ENCODE data around the gene STRN4.
"Not testable (repeated sequence)": the region's sequence is repeated elsewhere in the genome, so short reads cannot be mapped to it uniquely, and the experiment has no call there.

The STRN4 gene

GRCh38 chr19:46772170-46773017 lies 26.1 kb upstream of the STRN4 start:
- TF ChIP-seq SPI1 (IDR thresholded peaks at IDR 0.05; ENCODE audit: low read depth, low read length) (no peak), POU2F2 (IDR thresholded peaks at IDR 0.05; ENCODE audit: low read depth, low read length) (no peak), POLR2A (IDR thresholded peaks at IDR 0.05; ENCODE audit: low read depth, low read length) (no peak), PAX5 (IDR thresholded peaks at IDR 0.05; ENCODE audit: insufficient read depth, low read length, severe bottlenecking) (no peak), POLR2AphosphoS5 (IDR thresholded peaks at IDR 0.05; ENCODE audit: low read depth, low read length) (no peak), TAF1 (IDR thresholded peaks at IDR 0.05; ENCODE audit: low read depth, low read length) (no peak)
- no peak for DNase-seq (ENCODE audit: insufficient read length, low spot score)
- FAIRE-seq: no peak

DNA sequence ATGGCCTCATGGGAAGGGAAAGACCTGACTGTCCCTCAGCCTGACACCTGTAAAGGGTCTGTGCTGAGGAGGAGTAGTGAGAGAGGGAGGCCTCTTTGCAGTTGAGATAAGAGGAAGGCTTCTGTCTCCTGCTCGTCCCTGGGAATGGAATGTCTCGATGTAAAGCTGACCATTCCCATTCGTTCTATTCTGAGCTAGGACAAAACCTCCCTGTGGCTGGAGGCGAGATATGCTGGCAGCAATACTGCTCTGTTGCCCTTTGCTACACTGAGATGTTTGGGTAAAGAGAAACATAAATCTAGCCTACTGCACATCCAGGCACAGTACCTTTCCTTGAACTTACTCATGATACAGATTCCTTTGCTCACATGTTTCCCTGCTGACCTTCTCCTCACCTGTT lies 22.5 kb upstream of the STRN4 start:
- not testable (repeated sequence) for DNase-seq (ENCODE audit: insufficient read length, low spot score); FAIRE-seq

DNA sequence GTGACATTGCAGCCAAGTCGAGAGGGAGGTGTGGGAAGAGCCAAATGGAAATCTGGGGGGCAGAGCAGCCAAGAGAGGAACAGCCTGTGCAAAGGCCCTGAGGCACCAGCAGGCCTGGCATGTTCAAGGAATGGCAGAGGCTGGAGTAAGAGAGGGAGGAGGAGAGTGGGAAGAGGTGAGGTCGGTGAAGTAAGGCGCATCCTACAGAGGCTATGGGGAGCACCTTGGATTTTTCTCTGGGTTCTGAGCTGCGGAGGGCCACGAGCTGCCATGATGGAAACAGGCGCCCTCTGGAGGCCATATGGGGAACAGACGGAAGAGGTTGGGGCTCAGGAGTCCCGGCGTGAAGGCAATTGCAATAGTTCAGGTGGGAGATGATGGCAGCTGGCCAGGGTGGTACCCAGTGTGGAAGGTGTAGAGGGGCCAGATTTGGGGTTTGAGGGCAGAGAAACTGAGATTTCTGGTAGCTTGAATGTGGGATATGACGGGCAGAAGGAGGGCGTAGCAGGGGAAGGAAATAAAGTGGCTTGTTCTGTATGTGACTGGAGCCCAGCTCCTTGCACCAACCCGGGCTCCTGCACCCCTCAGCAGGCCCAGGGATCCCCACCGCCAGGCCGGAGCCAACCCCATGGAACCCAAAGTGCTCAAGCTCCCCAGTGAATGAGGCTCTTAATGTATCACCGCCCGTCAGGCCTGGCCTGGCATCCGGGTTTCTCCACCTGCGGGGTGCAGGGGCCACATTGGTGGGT lies 20.5 kb upstream of the STRN4 start:
- TF ChIP-seq TAF1 (IDR thresholded peaks at IDR 0.05; ENCODE audit: low read depth, low read length) (no peak), POLR2AphosphoS5 (IDR thresholded peaks at IDR 0.05; ENCODE audit: low read depth, low read length) (no peak), PAX5 (IDR thresholded peaks at IDR 0.05; ENCODE audit: insufficient read depth, low read length, severe bottlenecking) (no peak), SPI1 (IDR thresholded peaks at IDR 0.05; ENCODE audit: low read depth, low read length) (no peak), POLR2A (IDR thresholded peaks at IDR 0.05; ENCODE audit: low read depth, low read length) (no peak), POU2F2 (IDR thresholded peaks at IDR 0.05; ENCODE audit: low read depth, low read length) (no peak)
- DNase-seq (ENCODE audit: insufficient read length, low spot score): no peak
- FAIRE-seq: peak; percentile 28

- FAIRE-seq (no peak), DNase-seq (ENCODE audit: insufficient read length, low spot score) (no peak)
- TF ChIP-seq TAF1 (IDR thresholded peaks at IDR 0.05; ENCODE audit: low read depth, low read length) (no peak), POLR2AphosphoS5 (IDR thresholded peaks at IDR 0.05; ENCODE audit: low read depth, low read length) (no peak), PAX5 (IDR thresholded peaks at IDR 0.05; ENCODE audit: insufficient read depth, low read length, severe bottlenecking) (no peak), POU2F2 (IDR thresholded peaks at IDR 0.05; ENCODE audit: low read depth, low read length) (no peak)
Observed at GRCh38 chr19:46764817-46765291, 18.6 kb upstream of the STRN4 start.

DNA sequence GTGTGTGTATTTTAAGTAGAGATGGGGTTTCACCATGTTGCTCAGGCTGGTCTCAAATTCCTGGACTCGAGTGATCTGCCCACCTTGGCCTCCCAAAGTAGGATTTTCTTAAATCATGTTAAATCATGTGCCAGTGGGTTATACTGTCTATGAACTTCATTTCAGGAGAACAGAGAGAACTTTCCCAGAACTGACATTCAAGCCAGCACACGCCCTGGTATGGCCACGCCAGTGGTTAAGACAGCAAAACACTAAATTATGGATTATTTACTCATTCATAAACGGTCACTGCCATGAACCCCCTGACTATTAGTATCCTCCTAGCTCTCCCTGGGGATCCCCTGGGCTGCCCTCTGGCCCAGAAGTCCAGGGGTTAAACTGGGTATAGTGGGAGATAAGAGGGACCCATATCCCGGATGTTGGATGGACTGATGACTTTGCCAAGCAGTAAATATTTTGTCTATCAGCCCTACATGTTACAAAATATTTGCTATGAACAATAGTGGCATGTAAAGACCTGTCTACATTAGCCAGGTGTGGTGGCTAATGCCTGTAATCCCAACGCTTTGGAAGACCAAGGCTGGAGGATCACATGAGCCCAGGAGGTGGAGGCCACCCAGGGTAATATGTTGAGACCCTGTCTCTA lies 16.1 kb upstream of the STRN4 start:
- TF ChIP-seq SPI1 (IDR thresholded peaks at IDR 0.05; ENCODE audit: low read depth, low read length) (no peak), POLR2AphosphoS5 (IDR thresholded peaks at IDR 0.05; ENCODE audit: low read depth, low read length) (no peak), PAX5 (IDR thresholded peaks at IDR 0.05; ENCODE audit: insufficient read depth, low read length, severe bottlenecking) (no peak), POLR2A (IDR thresholded peaks at IDR 0.05; ENCODE audit: low read depth, low read length) (no peak), TAF1 (IDR thresholded peaks at IDR 0.05; ENCODE audit: low read depth, low read length) (no peak), POU2F2 (IDR thresholded peaks at IDR 0.05; ENCODE audit: low read depth, low read length) (no peak)
- FAIRE-seq (no peak), DNase-seq (ENCODE audit: insufficient read length, low spot score) (no peak)

- DNase-seq (ENCODE audit: insufficient read length, low spot score) (no peak), FAIRE-seq (no peak)
- TF ChIP-seq SPI1 (IDR thresholded peaks at IDR 0.05; ENCODE audit: low read depth, low read length): no peak
- no peak for TF ChIP-seq POLR2A (IDR thresholded peaks at IDR 0.05; ENCODE audit: low read depth, low read length)
- no peak for TF ChIP-seq POLR2AphosphoS5 (IDR thresholded peaks at IDR 0.05; ENCODE audit: low read depth, low read length)
- TF ChIP-seq POU2F2 (IDR thresholded peaks at IDR 0.05; ENCODE audit: low read depth, low read length): no peak
- no peak for TF ChIP-seq PAX5 (IDR thresholded peaks at IDR 0.05; ENCODE audit: insufficient read depth, low read length, severe bottlenecking)
- TF ChIP-seq TAF1 (IDR thresholded peaks at IDR 0.05; ENCODE audit: low read depth, low read length): no peak
Observed at GRCh38 chr19:46761418-46761831, 15.2 kb upstream of the STRN4 start.

DNA sequence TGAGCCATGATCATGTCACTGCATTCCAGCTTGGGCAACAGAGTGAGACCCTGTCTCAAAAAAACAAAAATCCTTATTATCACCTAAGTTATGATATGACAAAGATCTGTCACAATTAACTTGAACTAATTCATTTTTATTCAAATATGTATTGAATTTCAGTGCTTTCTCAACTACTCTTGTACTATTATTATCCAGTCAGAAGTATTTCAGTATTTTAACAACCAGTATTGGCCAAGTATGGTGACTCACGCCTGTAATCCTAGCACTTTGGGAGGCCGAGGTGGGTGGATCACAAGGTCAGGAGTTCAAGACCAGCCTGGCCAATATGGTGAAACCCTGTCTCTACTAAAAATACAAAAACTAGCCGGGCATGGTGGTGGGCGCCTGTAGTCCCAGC lies 14.6 kb upstream of the STRN4 start:
- DNase-seq (ENCODE audit: insufficient read length, low spot score); FAIRE-seq: not testable (repeated sequence)

GRCh38 chr19:46760363-46760762 lies 14.1 kb upstream of the STRN4 start:
- FAIRE-seq (no peak), DNase-seq (ENCODE audit: insufficient read length, low spot score) (no peak)
- TF ChIP-seq SPI1 (IDR thresholded peaks at IDR 0.05; ENCODE audit: low read depth, low read length) (no peak), POU2F2 (IDR thresholded peaks at IDR 0.05; ENCODE audit: low read depth, low read length) (no peak), TAF1 (IDR thresholded peaks at IDR 0.05; ENCODE audit: low read depth, low read length) (no peak), POLR2A (IDR thresholded peaks at IDR 0.05; ENCODE audit: low read depth, low read length) (no peak)

GRCh38 chr19:46759817-46760333 lies 13.6 kb upstream of the STRN4 start:
- no peak for DNase-seq (ENCODE audit: insufficient read length, low spot score)
- TF ChIP-seq POLR2A (IDR thresholded peaks at IDR 0.05; ENCODE audit: low read depth, low read length) (no peak), TAF1 (IDR thresholded peaks at IDR 0.05; ENCODE audit: low read depth, low read length) (no peak), PAX5 (IDR thresholded peaks at IDR 0.05; ENCODE audit: insufficient read depth, low read length, severe bottlenecking) (no peak), SPI1 (IDR thresholded peaks at IDR 0.05; ENCODE audit: low read depth, low read length) (no peak), POU2F2 (IDR thresholded peaks at IDR 0.05; ENCODE audit: low read depth, low read length) (no peak), POLR2AphosphoS5 (IDR thresholded peaks at IDR 0.05; ENCODE audit: low read depth, low read length) (no peak)
- no peak for FAIRE-seq

All from GM12891 (cell line).